DMS153 treated with DMSO at 0.1 percent for 48 hours (cell line): ENCODE results near the gene EDRF1.
A peak's percentile ranks its signal among the peaks of the same experiment; 100 is the strongest.
"Not testable (repeated sequence)": the region's sequence is repeated elsewhere in the genome, so short reads cannot be mapped to it uniquely, and the experiment has no call there.

Experiments
- DNase-seq: peaks from one replicate; lab custom pipeline; 2025; ENCODE audit not compliant: unreplicated experiment; lab: John Stamatoyannopoulos, UW

The EDRF1 gene, protein sequence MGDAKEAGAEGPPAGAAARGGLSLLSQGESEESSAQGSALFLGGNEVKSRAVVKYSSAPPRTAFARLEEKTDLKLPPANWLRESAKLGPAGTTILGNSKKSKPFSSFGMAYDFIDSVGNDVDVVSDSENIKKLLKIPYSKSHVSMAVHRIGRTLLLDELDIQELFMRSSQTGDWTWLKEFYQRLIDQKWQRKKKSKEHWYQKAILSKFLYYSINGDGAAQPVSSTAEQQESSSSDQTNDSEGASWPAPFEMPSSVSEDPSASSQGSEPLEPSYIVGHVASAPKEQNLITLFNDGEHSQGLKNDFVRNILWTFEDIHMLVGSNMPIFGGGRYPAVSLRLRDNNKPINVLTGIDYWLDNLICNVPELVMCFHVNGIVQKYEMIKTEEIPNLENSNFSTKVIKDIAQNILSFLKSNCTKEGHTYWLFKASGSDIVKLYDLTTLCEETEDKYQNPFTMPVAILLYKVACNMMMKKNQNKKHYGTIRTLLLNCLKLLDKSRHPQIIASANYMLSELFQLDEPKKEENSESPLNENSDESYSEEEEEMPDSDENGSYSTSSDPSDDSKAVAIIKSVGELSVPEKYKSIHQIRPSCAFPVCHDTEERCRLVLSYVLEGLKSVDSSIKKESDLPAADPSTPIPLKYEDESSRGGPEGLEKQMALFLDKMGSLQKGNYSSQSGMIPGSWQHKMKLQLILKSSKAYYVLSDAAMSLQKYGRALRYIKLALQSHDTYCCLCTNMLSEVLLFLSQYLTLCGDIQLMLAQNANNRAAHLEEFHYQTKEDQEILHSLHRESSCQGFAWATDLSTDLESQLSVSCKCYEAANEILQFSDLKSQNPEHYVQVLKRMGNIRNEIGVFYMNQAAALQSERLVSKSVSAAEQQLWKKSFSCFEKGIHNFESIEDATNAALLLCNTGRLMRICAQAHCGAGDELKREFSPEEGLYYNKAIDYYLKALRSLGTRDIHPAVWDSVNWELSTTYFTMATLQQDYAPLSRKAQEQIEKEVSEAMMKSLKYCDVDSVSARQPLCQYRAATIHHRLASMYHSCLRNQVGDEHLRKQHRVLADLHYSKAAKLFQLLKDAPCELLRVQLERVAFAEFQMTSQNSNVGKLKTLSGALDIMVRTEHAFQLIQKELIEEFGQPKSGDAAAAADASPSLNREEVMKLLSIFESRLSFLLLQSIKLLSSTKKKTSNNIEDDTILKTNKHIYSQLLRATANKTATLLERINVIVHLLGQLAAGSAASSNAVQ

DNA sequence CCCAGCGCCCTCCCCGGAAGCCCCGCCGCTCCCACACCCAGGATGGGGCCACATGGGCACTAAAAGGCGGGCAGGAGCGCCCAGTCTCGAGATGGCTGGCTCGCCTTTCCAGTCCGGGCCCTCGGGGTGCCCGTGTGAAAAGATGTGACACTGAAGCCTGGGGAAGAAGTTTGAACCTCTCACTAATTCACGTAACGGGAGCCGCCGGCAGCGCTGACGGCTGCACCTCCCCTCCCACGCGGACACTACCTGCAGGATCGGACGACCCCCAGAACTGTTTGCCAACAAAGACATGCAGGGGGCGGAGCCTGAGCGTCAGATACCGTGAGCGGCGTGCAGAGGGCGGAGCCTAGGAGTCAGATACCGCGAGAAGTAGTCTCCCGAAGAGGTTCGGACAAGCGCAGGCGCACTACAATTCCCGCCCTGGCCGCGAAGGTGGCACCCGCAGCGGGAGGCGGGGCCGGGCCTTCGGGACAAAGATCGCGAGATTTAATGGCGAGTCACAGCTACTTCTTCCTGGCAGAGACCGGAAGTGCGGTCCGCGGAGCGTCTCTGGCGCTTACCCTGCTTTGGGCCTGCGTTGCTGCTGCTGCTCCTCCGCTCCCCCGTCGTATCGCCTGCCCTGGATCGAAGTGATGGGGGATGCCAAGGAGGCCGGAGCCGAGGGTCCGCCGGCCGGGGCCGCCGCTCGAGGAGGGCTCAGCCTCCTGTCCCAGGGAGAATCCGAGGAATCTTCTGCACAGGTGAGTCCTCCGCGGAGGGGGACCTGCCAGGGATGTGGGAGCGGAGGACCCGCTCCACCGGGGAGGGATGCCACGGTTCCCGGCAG, at the start of gene EDRF1:
TSS of gene EDRF1 (plus strand) at position 537 of the 829 bp plus-strand sequence. CDS start at position 636, 99 bp downstream.
- peak; percentile 97 for DNase-seq

DNA sequence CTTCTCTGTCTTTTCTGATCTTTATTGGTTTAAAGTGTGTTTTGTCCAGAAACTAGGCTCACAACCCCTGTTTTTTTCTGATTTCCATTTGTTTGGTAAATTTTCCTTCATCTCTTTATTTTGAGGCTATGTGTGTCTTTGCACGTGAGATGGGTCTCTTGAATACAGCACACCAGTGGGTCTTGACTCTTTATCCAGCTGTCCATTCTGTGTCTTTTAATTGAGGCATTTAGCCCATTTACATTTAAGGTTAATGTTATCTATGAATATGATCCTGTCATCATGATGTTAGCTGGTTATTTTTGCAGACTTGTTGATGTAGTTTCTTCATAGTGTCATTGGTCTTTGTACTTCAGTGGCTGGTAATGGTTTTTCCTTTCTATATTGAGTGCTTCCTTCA, 46.6 kb upstream of the EDRF1 start:
- no peak for DNase-seq

DNA sequence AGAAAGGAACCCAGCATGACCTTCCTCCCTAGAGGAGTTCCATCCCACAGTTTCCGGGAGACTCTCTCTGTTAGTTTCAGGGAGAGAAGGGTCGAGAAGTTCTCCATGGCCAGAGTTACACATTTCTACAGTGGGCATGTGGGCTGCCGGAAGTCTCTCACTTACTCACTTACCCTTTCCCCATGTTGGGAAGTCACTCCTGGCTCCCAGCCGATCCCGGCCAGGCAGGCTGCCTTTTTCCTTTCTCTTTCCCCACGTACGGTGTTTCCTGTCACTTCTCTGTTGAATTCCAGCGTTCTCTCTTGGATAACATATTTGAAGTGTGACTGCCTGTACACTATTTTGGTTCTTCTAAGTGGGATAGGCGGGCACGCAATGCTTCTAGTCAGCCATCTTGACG, 40.1 kb upstream of the EDRF1 start:
- DNase-seq, result no peak

DNA sequence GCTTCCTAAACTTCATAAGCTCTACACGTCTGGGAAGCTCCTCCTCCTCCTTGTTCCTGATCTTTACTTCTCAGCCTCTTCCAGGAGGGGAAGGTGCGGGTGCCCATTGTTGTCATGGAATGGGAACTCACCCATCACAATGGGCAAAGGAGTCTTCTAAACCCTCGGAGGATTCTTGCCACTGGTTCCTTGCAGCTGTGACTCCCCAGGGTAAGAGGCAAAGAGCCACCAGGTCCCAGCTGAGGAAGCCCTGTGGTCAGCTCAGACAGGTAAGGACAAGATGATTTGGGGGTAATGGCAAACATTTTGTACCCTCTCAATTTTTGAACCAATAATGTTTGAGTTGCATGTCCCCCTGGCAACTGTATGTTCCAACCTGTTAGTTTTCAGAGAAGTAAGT, 36.4 kb upstream of the EDRF1 start, which contains the start of gene TEX36:
TSS of gene TEX36 (minus strand) at position 101 of the 400 bp plus-strand sequence. CDS start 174 bp downstream, outside the sequence.
- no peak for DNase-seq

DNA sequence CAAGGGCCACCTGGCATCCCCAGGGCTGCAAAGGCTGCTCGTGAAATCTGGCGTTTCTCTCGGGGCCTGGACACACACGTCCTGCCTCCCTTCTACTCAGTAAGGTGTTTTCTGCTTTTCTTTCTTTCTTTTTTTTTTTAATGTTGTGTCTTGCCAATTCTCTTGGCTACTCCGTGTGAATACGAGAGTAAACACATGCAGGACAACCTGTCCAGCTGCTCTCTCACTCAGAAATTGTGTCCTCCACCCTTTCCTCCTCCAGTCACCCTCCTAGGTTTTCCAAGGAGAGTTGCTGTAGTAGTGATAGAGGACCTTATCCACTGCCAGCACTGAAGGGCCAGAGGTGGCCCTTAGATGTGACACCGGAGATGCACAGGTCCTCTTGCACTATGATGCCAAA, 35.7 kb upstream of the EDRF1 start:
- no peak for DNase-seq

DNA sequence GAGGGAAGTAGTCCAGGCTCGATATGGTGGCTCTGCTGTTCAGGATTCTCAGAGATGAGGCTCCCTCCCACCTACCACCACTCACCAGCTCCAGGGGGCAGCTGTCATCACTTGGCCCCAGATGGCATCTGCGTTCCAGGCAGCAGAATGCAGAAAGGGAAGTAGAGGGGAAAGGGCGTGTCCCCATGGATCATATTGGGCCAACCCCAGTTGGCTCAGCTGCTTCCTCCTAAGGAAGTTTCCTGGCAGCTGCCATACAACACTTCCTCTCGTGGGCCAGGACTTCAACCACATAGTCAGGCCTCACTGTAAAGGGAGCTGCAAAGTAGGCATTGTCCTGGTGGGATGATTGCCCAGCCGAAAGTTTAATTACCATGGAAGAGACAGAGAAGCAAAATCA, 34.9 kb upstream of the EDRF1 start:
- no peak for DNase-seq

DNA sequence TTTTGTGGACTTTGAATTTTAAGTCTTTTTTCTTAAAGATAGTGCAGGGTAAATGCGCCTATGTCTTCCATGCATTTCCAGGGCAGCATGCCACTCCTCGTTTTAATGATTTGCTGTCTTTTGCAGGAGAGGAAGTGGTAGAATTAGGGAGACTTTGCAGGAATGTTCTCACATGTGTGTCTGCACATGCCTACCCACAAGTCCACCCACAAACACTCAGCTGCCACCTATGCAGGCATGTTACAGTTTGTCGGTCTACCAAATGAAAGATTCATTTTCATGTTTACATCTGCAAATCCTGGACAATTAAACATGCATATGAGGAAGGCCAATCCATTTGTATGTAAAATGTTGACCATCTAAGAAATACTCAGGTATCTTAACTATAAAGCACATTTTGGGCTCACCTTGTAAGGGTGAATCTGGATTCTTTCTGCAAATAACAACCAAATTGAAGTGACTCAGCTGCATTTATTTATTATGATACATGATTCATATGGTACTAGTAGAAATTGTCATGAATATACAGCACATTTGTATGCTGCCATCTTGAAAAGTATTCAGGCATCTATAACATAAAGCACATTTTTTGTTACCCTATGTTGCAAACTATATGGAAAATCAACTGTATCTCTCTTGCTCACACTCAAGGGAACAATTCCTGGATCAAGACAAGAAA, 31.9 kb upstream of the EDRF1 start:
- no peak for DNase-seq

DNA sequence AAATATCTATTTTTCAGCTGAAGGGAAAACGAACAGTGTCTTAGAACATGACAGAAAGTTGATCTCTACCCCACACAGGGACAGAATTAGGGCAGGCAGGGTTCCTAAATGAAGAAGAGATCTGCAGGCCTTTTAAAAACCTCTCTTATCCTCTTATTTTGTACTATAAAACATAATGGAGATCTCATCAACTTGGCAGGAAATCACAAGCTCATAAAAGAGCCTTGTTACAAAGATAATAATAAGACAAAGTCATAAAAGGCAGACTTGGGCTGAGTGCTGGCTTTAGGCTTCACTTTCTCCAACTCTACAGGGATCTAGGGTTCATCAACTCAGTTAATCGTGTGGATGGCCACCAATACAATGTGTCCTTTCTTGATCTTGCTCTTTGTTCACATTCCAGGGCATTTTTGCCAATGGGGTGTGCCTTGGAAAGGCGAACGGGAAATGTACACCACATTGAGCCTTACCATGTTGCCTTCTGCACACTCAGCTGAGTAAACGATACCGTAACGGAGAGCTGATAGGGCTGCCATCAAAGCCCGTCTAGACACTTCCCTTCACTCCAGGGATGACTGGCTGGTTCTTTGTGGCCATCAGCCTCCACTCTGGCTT, 29.4 kb upstream of the EDRF1 start:
- peak; percentile 22 for DNase-seq

DNA sequence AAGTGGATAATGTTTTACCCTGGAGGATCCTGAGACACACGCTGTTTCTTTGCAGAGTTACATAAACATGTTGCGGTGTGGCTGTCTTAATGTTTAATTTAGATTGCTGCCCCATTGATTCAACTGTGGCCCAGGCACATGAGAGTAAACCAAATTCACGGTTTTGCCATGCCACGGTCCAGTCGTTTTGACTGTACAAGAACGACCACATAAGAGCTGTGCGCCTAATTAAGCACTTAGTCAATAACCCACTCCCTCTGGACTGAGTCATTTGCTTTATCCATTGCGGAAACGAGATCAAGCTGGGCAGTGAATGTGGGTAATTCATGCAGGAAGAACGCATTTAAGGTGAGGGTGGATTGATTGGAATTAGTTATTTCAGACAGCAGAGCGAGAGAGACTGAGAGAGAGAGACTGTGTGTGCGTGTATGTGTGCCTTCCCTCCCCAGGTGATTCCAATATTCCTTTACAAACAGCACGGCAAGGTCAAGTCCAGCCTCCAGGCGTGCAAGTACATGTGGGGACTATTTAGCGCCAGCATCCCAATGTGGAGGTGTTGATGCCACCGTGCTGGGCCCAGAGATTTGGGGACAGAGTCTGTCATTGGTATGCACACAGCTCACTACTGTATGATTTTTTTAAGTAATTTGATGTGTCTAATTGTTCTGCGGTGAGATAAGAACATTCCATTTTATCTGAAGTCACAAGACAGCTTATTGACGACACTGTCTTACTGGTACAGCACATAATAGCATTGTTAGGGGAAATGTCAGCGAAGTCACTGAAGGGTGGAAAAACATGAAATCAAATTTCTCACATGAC, 28.1 kb upstream of the EDRF1 start:
- DNase-seq, result no peak

DNA sequence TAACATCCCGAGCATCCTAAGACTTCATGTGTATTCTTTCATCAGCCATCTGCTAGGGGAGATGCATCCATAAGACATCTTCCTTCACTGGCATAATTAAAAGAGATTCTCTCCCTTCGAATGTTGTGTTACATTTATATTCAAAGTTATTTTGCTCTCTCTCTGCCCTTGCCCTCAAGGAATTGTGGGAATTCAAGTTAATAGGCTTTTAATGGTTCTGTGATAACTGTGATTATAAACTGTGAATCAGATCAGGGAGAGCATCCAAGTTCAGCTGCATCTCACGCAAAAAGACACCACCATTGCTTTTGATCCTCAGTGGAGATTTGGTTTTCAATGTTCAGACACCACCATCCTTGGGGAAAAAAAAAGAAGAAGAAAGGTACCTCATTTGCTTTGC, 27.3 kb upstream of the EDRF1 start:
- DNase-seq, result no peak

DNA sequence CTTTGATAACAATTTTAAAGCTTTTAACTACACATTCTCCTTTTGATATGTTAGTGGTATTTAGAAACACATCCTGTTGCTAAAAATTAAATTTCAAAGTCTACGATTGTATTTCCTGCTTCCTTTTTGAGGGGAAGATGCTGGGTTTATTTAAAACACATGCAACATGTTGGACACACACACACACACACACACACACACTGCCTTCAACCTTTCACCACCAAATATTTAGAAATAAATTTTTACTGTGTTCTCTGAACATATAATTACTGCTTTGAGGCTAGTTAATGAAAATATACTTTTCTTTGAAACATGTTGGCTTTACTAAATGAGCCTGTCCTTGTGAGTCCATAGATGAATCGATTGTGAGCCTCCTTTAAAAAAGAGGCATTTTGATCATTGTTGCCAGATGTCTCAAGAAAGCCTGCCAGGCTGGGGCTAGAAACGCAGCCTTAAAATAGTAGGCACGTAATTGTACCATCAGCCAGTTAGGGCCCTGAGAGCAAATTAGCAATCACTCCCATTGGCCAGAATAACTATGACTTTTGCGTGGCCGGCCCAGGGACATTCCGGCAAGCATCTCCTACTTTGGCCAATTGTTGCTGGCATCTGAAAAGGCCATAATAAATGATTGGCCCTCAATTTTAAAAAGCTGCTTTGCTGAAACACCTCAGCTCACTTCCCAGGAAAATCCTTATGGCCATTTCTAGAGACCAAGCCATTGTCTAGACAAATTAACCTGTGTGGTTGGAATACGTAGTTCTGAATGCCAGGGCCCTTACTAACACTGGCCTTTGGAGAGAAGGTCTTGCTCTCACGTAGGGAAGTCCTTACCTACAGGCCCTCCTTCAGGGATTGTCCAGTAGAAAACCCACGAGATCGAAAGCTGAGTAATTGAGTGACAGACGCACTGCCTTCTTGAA, 26.6 kb upstream of the EDRF1 start:
- DNase-seq, result no peak

DNA sequence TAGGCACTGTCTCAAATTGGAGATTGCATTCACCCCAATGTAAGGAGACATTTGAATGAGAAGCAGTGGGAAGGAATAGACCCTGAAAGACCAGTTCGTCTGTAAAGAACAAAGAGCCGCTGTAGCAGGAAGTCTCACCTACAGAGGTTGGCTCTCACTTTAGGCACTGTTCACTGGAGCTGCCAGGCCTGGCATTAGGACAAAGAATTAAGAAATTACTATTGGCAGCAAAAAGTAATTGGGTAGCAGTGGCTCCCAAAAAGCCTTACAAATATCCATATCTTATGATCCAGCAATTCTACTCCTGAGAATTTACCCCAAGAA, 26.0 kb upstream of the EDRF1 start:
- DNase-seq, result no peak

DNA sequence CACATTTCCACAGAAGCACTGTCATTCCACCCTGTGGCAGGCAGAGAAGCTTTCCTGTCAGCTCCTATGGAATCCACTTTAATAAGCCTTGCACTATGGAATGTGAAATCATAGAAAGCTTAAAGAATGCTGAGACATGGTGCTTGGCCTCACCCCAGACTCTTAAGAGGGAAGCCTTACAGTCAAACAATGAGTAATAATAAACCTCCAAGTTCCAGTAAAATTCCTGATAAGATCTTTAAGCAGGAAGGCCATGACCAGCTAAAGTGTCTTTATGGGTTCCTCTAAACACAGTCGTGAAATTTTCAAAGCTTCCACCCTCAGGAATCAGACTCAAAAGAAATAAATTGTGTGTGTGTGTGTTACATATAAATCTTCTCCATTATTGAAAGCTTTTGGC, 24.6 kb upstream of the EDRF1 start:
- DNase-seq, result no peak

DNA sequence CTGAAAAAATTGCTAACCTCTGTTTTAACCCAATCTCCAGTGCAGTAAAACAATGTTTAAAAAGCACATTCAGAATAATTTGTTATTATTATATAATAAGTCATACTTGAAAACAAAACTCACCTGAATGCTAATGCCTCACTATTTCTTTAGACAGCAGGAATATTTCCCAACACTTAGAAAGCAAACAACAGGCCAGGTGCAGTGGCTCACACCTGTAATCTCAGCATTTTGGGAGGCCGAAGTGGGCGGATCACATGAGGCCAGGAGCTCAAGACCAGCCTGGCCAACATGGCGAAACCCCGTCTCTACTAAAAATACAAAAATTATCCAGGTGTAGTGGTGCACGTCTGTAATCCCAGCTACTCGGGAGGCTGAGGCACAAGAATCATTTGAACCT, 22.6 kb upstream of the EDRF1 start:
- not testable (repeated sequence) for DNase-seq

DNA sequence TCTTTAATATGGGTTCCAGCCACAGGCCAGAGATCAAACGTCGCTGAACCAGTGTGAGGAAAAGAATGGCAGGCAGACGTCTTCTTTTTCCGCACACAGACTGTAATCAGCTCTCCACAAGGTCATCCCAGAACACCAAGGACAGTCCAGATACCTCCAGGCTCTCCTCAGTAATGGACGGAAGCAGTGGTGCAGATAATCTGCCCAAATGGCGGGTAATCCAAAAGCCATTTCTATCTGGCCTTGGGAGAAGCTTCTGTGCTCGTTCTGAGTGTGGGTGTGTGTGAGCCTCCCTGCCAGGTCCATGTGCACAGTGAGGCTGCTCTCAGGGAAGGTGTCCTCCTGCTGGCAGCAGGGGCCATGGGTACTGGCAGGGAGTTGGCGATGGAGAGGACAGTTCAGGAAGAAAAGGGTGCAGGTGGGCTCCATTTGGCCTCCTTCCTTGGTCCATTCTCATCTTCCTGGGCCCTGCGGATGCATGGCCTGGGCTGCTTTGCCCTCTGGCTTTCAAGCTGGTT, 21.0 kb upstream of the EDRF1 start:
- no peak for DNase-seq

DNA sequence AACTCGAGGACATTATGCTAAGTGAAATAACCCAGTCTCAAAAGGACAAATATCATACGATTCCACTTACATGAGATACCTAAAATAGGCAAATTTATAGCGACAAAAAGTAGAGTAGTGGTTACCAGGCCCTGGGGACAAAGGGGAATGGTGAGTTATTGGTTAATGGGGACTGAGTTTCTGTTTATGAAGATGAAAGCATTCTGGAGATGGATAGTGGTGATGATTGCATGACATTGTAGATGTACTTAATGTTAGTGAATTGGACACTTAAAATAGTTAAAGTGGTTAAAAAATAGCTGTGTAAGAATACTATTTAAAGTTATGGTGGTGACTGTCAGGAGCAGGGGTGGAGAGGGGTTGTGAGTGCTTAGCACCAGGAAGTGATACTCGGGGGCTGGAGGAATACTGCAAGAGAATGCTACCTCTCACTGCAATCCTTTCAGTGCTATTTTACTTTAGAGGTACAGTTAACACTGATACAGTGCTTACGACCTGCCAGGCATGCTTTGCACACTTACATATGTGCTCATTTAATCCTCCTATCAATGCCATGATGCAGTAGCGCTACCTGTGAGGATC, 19.9 kb upstream of the EDRF1 start:
- DNase-seq, result no peak

DNA sequence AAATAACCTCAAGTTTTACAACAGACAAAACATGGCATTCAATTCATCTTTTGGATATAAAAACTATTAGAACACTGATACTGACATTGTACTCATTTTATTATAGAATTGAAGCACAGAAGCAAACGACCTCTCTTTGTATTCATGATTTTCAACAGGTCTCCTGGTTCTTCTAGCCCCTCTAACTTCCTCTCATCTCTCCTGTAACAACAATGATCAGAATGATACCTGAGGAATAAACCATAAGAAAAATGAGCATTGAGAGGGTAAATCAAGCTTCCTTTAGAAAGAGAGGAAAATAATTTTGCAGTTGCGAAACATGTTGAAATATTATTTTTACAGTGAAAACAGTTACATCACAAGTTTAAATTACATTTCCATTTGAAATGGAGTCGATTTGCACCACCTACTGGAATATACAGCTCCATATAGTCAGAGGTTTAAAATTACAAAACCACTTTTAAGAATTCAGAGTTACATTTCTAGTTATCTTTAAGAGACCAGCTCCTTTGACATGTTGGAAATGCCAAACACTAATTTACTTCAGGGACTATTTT, 19.1 kb upstream of the EDRF1 start:
- DNase-seq, result no peak
